WTC11 (cell line): ENCODE data around the gene UBE2R2. TPM values are rescaled to one million over a fixed set of nuclear protein-coding genes. Genes with fewer than 3 reads are reported as not detected.

Source experiments
- ATAC-seq: fragments of 200-7000 bp; cut with Tn5 transposase; 2 replicates; pipeline ENCODE4 v1.10.0; 2021; ENCODE audit warnings: mild to moderate bottlenecking, moderate library complexity
- CTCF ChIA-PET: fragments of 300-600 bp; sonication (Branson Sonifier 250); formaldehyde crosslinking; loops from one replicate; lab custom pipeline; 2021; ENCODE audit warnings: antibody characterized with exemption; lab: Charles Lee
- POLR2A ChIA-PET: fragments of 350-600 bp; sonication (Branson Sonifier 250); formaldehyde crosslinking; loops from one replicate; lab custom pipeline; 2021; ENCODE audit warnings: antibody characterized with exemption; lab: Charles Lee
- DNase-seq: peaks from one replicate; pipeline ENCODE4 v3.0.0; 2021; ENCODE audit warnings: low spot score
- H3K27ac Mint-ChIP-seq: 2 replicates; pipeline ENCODE4 v1.8.0; 2021; ENCODE audit warnings: mixed read lengths
- H3K27me3 Mint-ChIP-seq: 2 replicates; pipeline ENCODE4 v1.8.0; 2021; ENCODE audit warnings: low read depth, mild to moderate bottlenecking, moderate library complexity, mixed read lengths
- H3K36me3 Mint-ChIP-seq: 2 replicates; pipeline ENCODE4 v1.8.0; 2021; ENCODE audit warnings: mixed read lengths
- H3K4me1 Mint-ChIP-seq: 2 replicates; pipeline ENCODE4 v1.8.0; 2022; ENCODE audit warnings: mixed read lengths
- H3K4me3 Mint-ChIP-seq: 2 replicates; pipeline ENCODE4 v1.8.0; 2021; ENCODE audit warnings: mild to moderate bottlenecking, moderate library complexity, mixed read lengths
- H3K9me3 Mint-ChIP-seq: 2 replicates; pipeline ENCODE4 v1.8.0; 2021; ENCODE audit warnings: mixed read lengths
- ATF6 ChIP-seq: sonication (generic); formaldehyde crosslinking; IDR thresholded peaks from 2 replicates; pipeline ENCODE4 v1.8.1; 2023; ENCODE audit warnings: mild to moderate bottlenecking, missing genetic modification reagents
- E2F1 ChIP-seq: sonication (generic); formaldehyde crosslinking; IDR thresholded peaks from 2 replicates; pipeline ENCODE4 v1.8.0; 2022; ENCODE audit warnings: mild to moderate bottlenecking, missing genetic modification reagents
- ETV6 ChIP-seq: sonication (generic); formaldehyde crosslinking; IDR thresholded peaks from 2 replicates; pipeline ENCODE4 v1.8.1; 2022; ENCODE audit warnings: mild to moderate bottlenecking, missing genetic modification reagents
- GRHL2 ChIP-seq: fragments of 250-450 bp; sonication (Bioruptor Pico); IDR thresholded peaks from 2 replicates; pipeline ENCODE4 v1.8.0; 2022; ENCODE audit warnings: mild to moderate bottlenecking, moderate library complexity; ENCODE audit not compliant: insufficient replicate concordance, severe bottlenecking
- HMGA2 ChIP-seq: fragments of 250-450 bp; sonication (Bioruptor Pico); IDR thresholded peaks from 2 replicates; pipeline ENCODE4 v1.4.0; 2021; ENCODE audit warnings: mild to moderate bottlenecking, moderate library complexity
- HMGXB4 ChIP-seq: sonication (generic); formaldehyde crosslinking; IDR thresholded peaks from 2 replicates; pipeline ENCODE4 v1.8.1; 2023; ENCODE audit warnings: mild to moderate bottlenecking, moderate library complexity, missing genetic modification reagents
- JUN ChIP-seq: sonication (generic); formaldehyde crosslinking; IDR thresholded peaks from 2 replicates; pipeline ENCODE4 v1.8.0; 2023; ENCODE audit warnings: mild to moderate bottlenecking, missing genetic modification reagents
- MAX ChIP-seq: sonication (generic); formaldehyde crosslinking; IDR thresholded peaks from 2 replicates; pipeline ENCODE4 v1.8.0; 2022; ENCODE audit warnings: mild to moderate bottlenecking, missing genetic modification reagents
- MLX ChIP-seq: sonication (generic); formaldehyde crosslinking; IDR thresholded peaks from 2 replicates; pipeline ENCODE4 v1.8.1; 2023; ENCODE audit warnings: mild to moderate bottlenecking, missing genetic modification reagents, moderate library complexity
- NFE2L1 ChIP-seq: sonication (generic); formaldehyde crosslinking; IDR thresholded peaks from 2 replicates; pipeline ENCODE4 v1.8.1; 2023; ENCODE audit warnings: missing genetic modification reagents
- NFYB ChIP-seq: sonication (generic); formaldehyde crosslinking; conservative IDR thresholded peaks from 2 replicates; pipeline ENCODE4 v1.8.0; 2022; ENCODE audit warnings: low read depth, missing genetic modification reagents
- NR1H2 ChIP-seq: sonication (generic); formaldehyde crosslinking; IDR thresholded peaks from 2 replicates; pipeline ENCODE4 v1.9.0; 2021; ENCODE audit warnings: mild to moderate bottlenecking, moderate library complexity, missing genetic modification reagents
- NR2C2 ChIP-seq: sonication (generic); formaldehyde crosslinking; IDR thresholded peaks from 2 replicates; pipeline ENCODE4 v1.8.0; 2022; ENCODE audit warnings: mild to moderate bottlenecking, missing genetic modification reagents
- OVOL2 ChIP-seq: fragments of 250-450 bp; sonication (Bioruptor Pico); IDR thresholded peaks from 2 replicates; pipeline ENCODE4 v1.9.0; 2021; ENCODE audit warnings: mild to moderate bottlenecking, borderline replicate concordance
- RORB ChIP-seq: fragments of 250-450 bp; sonication (Bioruptor Pico); IDR thresholded peaks from 2 replicates; pipeline ENCODE4 v1.9.0; 2021; ENCODE audit warnings: mild to moderate bottlenecking
- SOX15 ChIP-seq: fragments of 250-450 bp; sonication (Bioruptor Pico); IDR thresholded peaks from 2 replicates; pipeline ENCODE4 v1.9.0; 2021; ENCODE audit warnings: mild to moderate bottlenecking
- SP1 ChIP-seq: sonication (generic); formaldehyde crosslinking; conservative IDR thresholded peaks from 2 replicates; pipeline ENCODE4 v1.8.1; 2022; ENCODE audit warnings: missing genetic modification reagents
- TCF7 ChIP-seq: sonication (generic); formaldehyde crosslinking; IDR thresholded peaks from 2 replicates; pipeline ENCODE4 v1.8.0; 2022; ENCODE audit warnings: mild to moderate bottlenecking, low read depth, missing genetic modification reagents, moderate library complexity
- TEAD1 ChIP-seq: sonication (generic); formaldehyde crosslinking; IDR thresholded peaks from 2 replicates; pipeline ENCODE4 v1.8.0; 2022; ENCODE audit warnings: mild to moderate bottlenecking, missing genetic modification reagents
- ZBTB43 ChIP-seq: sonication (generic); formaldehyde crosslinking; IDR thresholded peaks from 2 replicates; pipeline ENCODE4 v1.8.1; 2023; ENCODE audit warnings: mild to moderate bottlenecking, missing genetic modification reagents
- ZNF121 ChIP-seq: sonication (generic); formaldehyde crosslinking; IDR thresholded peaks from 2 replicates; pipeline ENCODE4 v1.8.0; 2023; ENCODE audit warnings: missing genetic modification reagents
- ZNF232 ChIP-seq: sonication (generic); formaldehyde crosslinking; IDR thresholded peaks from 2 replicates; pipeline ENCODE4 v1.8.0; 2022; ENCODE audit warnings: mild to moderate bottlenecking, missing genetic modification reagents
- total RNA-seq: library from RNA; stranded (reverse); gene quantifications from 3 replicates; pipeline ENCODE4 v1.2.3, GENCODE V29; 2021

Gene UBE2R2
- total RNA-seq, 1 experiment from 2014 or later: 45.0 TPM

GRCh38 chr9:33818847-33819500, 2.0 kb downstream of the UBE2R2 start (continued):
- TF ChIP-seq HMGXB4 (CRISPR knock-in tag) (no peak), NFYB (CRISPR knock-in tag) (no peak), NFE2L1 (CRISPR knock-in tag) (no peak), MLX (CRISPR knock-in tag) (no peak), SP1 (CRISPR knock-in tag) (no peak), NR2C2 (CRISPR knock-in tag) (no peak), TEAD1 (CRISPR knock-in tag) (no peak)

- Mint-ChIP-seq H3K4me1 (peaks cover 31% of the 10 kb centered on the region), H3K9me3 (no peaks in the 10 kb centered on the region), H3K27me3 (no peaks in the 10 kb centered on the region), H3K27ac (peak overlapping the region; percentile 39), H3K36me3 (peaks cover 2% of the 10 kb centered on the region; the same call in 1 of the 2 replicates), H3K4me3 (peak overlapping the region; percentile 86)
- DNase-seq: no peak
- no peak for ATAC-seq
- TF ChIP-seq ZNF232 (no peak), HMGXB4 (CRISPR knock-in tag) (no peak), SOX15 (CRISPR knock-in tag) (no peak), GRHL2 (CRISPR knock-in tag) (no peak), TCF7 (no peak), E2F1 (no peak), RORB (CRISPR knock-in tag) (no peak), NR1H2 (no peak), ETV6 (CRISPR knock-in tag) (no peak), MLX (CRISPR knock-in tag) (no peak), JUN (CRISPR knock-in tag) (no peak), ZBTB43 (no peak), ATF6 (CRISPR knock-in tag) (no peak), OVOL2 (CRISPR knock-in tag) (no peak), ZNF121 (CRISPR knock-in tag) (no peak), MAX (CRISPR knock-in tag) (no peak), HMGA2 (CRISPR knock-in tag) (no peak)
- POLR2A ChIA-PET: no interaction called here
- CTCF ChIA-PET: no interaction called here
These were observed 3.3 kb downstream of the UBE2R2 start for GRCh38 chr9:33820231-33820745.
